NCI-H2227 (cell line): Measurements from ENCODE around the gene KRT6A.
A peak's percentile ranks its signal among the peaks of the same experiment; 100 is the strongest.

Experiments used
- DNase-seq: peaks from one replicate; lab custom pipeline; 2025; ENCODE audit not compliant: unreplicated experiment; lab: John Stamatoyannopoulos, UW

KRT6A gene

GRCh38 chr12:52493172-52493571 is at the start of gene KRT6A:
TSS of gene KRT6A (minus strand) at chr12:52493257. CDS start at chr12:52493188, 69 bp downstream.
- no peak for DNase-seq

- DNase-seq: no peak
Observed at GRCh38 chr12:52542157-52542556, 49.1 kb upstream of the KRT6A start.

- DNase-seq: no peak
Observed at GRCh38 chr12:52541709-52542108, 48.7 kb upstream of the KRT6A start.

- DNase-seq: no peak
Observed at GRCh38 chr12:52540531-52540930, 47.5 kb upstream of the KRT6A start.

GRCh38 chr12:52539821-52540173 is 46.7 kb upstream of the KRT6A start:
- DNase-seq: no peak

GRCh38 chr12:52539083-52539820 is 46.2 kb upstream of the KRT6A start:
- peak; percentile 45 for DNase-seq

- no peak for DNase-seq
Observed at GRCh38 chr12:52537101-52537500, 44.0 kb upstream of the KRT6A start.

- no peak for DNase-seq
Observed at GRCh38 chr12:52535574-52535973, 42.5 kb upstream of the KRT6A start.

GRCh38 chr12:52534482-52534881 is 41.4 kb upstream of the KRT6A start:
- DNase-seq: no peak

- DNase-seq: no peak
Observed at GRCh38 chr12:52533686-52534470, 40.8 kb upstream of the KRT6A start.

- no peak for DNase-seq
Observed at GRCh38 chr12:52532636-52533035, 39.6 kb upstream of the KRT6A start.

GRCh38 chr12:52531566-52532300 is 38.7 kb upstream of the KRT6A start:
- DNase-seq: no peak

- DNase-seq: no peak
Observed at GRCh38 chr12:52530905-52531304, 37.8 kb upstream of the KRT6A start.

- no peak for DNase-seq
Observed at GRCh38 chr12:52530366-52530765, 37.3 kb upstream of the KRT6A start.

GRCh38 chr12:52529846-52530245 is 36.8 kb upstream of the KRT6A start:
- DNase-seq: no peak

- DNase-seq: no peak
Observed at GRCh38 chr12:52529417-52529816, 36.4 kb upstream of the KRT6A start.

- no peak for DNase-seq
Observed at GRCh38 chr12:52528641-52529143, 35.6 kb upstream of the KRT6A start.

- DNase-seq: no peak
Observed at GRCh38 chr12:52527121-52527800, 34.2 kb upstream of the KRT6A start.

- no peak for DNase-seq
Observed at GRCh38 chr12:52526511-52526951, 33.5 kb upstream of the KRT6A start.

GRCh38 chr12:52525661-52526499 is 32.8 kb upstream of the KRT6A start:
- no peak for DNase-seq
